GM12801 (cell line): ENCODE results near the gene CENPA.

Source experiments
- TF ChIP-seq, protein P1 (sequence below): IDR thresholded peaks from one replicate; pipeline ENCODE4 v1.5.1; 2011; ENCODE audit warnings: control low read depth; ENCODE audit not compliant: insufficient read length; ENCODE audit errors: extremely low read depth

Gene CENPA

DNA sequence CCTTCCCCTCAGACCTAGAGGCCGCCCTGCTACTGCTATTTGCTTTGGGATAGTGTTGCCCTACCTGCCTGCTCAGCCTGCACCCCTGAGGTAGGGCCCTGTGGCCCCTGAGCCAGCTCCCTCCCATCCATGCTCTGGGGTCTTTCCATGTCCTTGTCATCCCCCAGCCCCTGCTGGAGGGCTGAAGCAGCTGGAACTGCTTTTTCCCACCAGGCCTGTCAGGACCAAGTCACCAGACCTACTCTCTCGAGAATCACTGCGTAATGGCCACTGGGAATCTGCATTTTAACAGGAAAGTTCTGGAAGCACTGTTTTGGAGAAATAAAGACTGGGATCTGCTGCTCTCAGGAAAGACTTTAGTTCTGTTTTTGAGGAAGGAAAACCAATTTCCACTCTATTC lies 42.0 kb upstream of the CENPA start:
- TF ChIP-seq, protein P1, sequence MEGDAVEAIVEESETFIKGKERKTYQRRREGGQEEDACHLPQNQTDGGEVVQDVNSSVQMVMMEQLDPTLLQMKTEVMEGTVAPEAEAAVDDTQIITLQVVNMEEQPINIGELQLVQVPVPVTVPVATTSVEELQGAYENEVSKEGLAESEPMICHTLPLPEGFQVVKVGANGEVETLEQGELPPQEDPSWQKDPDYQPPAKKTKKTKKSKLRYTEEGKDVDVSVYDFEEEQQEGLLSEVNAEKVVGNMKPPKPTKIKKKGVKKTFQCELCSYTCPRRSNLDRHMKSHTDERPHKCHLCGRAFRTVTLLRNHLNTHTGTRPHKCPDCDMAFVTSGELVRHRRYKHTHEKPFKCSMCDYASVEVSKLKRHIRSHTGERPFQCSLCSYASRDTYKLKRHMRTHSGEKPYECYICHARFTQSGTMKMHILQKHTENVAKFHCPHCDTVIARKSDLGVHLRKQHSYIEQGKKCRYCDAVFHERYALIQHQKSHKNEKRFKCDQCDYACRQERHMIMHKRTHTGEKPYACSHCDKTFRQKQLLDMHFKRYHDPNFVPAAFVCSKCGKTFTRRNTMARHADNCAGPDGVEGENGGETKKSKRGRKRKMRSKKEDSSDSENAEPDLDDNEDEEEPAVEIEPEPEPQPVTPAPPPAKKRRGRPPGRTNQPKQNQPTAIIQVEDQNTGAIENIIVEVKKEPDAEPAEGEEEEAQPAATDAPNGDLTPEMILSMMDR: no peak

DNA sequence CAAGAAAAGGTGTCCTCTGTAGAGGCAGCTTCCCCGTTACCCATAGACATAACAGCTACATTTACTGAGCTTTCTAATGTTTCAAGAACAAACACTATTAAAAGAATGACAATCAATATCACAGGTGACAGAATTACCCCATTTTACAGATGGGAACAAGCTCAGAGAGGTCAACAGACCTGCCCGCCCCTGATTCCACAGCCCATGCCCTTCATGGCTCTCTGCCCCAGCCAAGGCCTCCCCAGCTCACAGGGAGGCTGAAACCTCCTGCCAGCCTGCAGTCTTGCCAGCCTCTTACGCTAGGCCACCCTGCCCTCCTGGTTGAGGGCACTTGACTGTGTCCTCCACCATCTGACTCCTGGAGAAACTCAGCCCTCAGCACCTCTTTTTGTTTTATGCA lies 40.9 kb upstream of the CENPA start:
- TF ChIP-seq, protein P1: no peak

DNA sequence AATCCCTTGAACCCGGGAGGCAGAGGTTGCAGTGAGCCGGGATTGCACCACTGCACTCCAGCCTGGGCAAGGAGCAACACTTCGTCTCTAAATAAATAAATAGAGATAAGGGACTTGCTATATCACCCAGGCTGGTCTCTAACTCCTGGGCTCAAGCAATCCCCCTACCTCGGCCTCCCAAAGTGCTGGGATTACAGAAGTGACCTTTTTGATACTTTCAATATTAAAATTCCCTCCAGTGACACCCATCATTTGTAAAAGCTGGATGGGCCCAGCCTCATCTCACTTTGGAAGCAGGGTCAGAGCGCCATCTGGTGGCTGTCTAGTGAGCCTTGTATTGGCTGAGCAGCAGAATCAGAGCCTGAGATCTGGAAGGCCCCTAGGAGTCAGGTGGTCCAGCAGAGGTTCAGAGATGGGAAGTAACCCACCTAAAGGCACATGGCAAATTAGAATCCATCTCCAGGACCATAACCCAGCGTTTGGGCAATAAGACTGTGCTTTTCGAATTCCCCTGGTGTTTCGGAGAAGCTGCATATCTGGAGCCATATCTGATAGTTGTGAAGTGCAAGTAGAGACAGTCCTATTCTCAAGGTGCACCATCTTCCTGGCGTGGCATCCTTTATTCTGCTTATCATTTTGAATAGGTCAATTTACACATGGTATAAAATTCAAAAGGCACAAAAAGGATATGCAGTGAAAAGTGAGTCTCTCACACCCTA lies 40.1 kb upstream of the CENPA start:
- TF ChIP-seq, protein P1: peak; percentile 30

- TF ChIP-seq, protein P1: no peak
Measured at GRCh38 chr2:26746934-26747333, 38.9 kb upstream of the CENPA start.

- TF ChIP-seq, protein P1: no peak
Measured at GRCh38 chr2:26752656-26753055, 33.2 kb upstream of the CENPA start.

DNA sequence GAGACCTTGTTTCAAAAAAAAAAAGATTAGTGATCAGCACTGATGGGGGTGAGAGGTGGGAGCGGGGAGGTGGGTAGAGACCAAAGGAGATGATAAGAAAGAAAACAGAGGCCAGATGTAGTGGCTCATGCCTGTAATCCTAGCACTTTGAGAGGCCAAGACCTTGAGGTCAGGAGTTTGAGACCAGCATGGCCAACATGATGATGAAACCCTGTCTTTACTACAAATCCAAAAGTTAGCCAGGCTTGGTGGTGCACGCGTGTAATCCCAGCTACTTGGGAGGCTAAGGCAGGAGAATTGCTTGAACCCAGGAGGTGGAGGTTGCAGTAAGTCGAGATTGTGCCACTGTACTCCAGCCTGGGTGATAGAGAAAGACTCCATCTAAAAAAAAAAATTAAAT lies 31.3 kb upstream of the CENPA start:
- TF ChIP-seq, protein P1: no peak

GRCh38 chr2:26754972-26755670 lies 30.7 kb upstream of the CENPA start:
- TF ChIP-seq, protein P1: no peak
